PFSK-1 (cell line): ENCODE data around the gene SDK1.

Source experiments
- FOXP2 ChIP-seq: optimal IDR thresholded peaks from 2 replicates; pipeline ENCODE3; 2011; ENCODE audit warnings: borderline replicate concordance, control low read depth, inconsistent platforms; ENCODE audit not compliant: insufficient read depth; ENCODE audit errors: extremely low read length, extremely low read depth
- POLR2AphosphoS5 ChIP-seq: IDR thresholded peaks from 2 replicates; pipeline ENCODE4 v1.6.1; 2012; ENCODE audit warnings: low read depth, mild to moderate bottlenecking, control low read depth, low read length, moderate library complexity
- SIN3A ChIP-seq: IDR thresholded peaks from 2 replicates; pipeline ENCODE4 v1.6.1; 2012; ENCODE audit warnings: mild to moderate bottlenecking, low read length, moderate library complexity, borderline replicate concordance; ENCODE audit not compliant: insufficient read depth
- TAF1 ChIP-seq: IDR thresholded peaks from 2 replicates; pipeline ENCODE4 v1.6.1; 2012; ENCODE audit warnings: low read length, control low read depth, borderline replicate concordance; ENCODE audit not compliant: insufficient read depth
- TF ChIP-seq, protein P1 (sequence below), 2 experiments: IDR thresholded peaks; 2 replicates each; pipeline versions ENCODE4 v1.6.1 to v1.8.0; 2011 to 2012; ENCODE audit warnings: low read depth in 2 of 2, low read length in 2 of 2, control low read depth in 1 of 2, inconsistent platforms in 1 of 2, mild to moderate bottlenecking in 1 of 2, moderate library complexity in 1 of 2; ENCODE audit not compliant: insufficient read depth in 1 of 2

The SDK1 gene

DNA sequence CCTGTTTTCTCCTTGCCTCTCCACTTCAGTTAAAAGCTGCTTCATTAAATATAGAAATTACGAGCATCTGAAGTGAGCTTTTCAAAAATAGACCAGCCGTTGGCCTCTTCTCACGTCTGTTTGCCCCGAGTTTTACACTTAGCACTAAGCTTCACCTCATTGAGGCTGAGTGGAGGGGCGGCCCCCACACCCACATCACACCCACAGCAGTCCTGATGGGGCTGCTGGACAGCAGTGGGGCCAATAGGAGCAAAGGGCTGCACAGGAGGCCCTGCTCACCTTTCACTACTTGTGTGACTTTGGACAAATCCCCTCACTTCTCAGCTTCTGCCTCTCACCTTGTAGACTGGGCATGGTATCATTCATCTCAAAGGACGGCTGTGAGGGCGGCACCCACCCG lies 677.8 kb downstream of the SDK1 start:
- TF ChIP-seq POLR2AphosphoS5 (no peak), TAF1 (no peak), FOXP2 (no peak), SIN3A (no peak)
- TF ChIP-seq, protein P1, sequence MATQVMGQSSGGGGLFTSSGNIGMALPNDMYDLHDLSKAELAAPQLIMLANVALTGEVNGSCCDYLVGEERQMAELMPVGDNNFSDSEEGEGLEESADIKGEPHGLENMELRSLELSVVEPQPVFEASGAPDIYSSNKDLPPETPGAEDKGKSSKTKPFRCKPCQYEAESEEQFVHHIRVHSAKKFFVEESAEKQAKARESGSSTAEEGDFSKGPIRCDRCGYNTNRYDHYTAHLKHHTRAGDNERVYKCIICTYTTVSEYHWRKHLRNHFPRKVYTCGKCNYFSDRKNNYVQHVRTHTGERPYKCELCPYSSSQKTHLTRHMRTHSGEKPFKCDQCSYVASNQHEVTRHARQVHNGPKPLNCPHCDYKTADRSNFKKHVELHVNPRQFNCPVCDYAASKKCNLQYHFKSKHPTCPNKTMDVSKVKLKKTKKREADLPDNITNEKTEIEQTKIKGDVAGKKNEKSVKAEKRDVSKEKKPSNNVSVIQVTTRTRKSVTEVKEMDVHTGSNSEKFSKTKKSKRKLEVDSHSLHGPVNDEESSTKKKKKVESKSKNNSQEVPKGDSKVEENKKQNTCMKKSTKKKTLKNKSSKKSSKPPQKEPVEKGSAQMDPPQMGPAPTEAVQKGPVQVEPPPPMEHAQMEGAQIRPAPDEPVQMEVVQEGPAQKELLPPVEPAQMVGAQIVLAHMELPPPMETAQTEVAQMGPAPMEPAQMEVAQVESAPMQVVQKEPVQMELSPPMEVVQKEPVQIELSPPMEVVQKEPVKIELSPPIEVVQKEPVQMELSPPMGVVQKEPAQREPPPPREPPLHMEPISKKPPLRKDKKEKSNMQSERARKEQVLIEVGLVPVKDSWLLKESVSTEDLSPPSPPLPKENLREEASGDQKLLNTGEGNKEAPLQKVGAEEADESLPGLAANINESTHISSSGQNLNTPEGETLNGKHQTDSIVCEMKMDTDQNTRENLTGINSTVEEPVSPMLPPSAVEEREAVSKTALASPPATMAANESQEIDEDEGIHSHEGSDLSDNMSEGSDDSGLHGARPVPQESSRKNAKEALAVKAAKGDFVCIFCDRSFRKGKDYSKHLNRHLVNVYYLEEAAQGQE (IDR thresholded peaks at IDR 0.05; ENCODE audit: insufficient read depth in 1 of 2, low read depth in 2 of 2, low read length in 2 of 2): no peak

DNA sequence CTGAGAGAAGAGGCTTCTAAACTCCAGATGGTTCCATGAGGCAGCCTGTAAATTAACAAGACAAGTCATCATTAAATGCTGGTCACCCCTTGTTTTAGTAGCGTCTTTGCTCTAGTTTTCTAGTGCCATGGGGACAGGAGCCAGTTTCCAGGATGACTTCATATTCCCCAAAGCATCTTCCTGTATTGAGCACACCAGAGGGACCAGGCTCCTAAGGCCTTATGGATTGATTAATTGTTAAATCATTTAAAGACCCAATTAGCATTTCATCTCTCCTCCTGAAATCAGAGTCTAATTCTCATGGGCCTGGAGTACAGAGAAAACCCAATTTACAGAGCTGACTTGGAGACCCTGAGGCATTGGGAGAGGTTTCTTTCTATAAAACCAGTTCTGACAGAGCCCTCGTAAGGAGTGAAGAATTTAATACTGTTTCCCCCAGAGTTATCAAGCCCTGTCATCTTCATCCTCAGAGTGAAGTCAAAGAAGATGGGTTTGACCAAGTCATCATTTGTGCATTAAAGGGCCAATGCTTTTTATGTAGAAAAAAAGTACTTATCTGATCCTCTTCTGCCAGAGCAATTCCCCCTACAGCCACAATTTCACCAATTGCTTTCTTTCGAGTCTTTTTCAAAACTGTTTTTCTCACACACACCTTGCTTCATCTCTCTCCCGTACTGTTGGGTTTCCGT lies 678.7 kb downstream of the SDK1 start:
- TF ChIP-seq TAF1: no peak
- TF ChIP-seq SIN3A: no peak
- no peak for TF ChIP-seq POLR2AphosphoS5
- TF ChIP-seq FOXP2: no peak
- TF ChIP-seq, protein P1 (IDR thresholded peaks at IDR 0.05; ENCODE audit: insufficient read depth in 1 of 2, low read depth in 2 of 2, low read length in 2 of 2): no peak

DNA sequence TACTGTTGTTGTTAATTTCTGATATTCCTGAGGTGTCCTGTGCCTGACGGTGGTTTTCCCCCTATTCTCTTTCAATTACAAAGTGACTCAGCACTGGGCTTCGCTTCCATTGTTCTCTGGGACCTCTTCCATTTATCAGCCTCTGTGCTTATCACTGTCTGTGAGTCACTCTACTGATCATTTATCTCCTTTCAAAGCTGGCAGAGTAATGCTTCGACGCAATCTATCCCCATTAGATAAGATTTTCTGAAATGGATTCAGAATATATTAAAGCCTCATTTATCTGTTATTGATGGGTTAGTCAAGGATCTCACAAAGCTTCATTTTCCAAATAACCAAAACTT lies 679.2 kb downstream of the SDK1 start:
- TF ChIP-seq TAF1: no peak
- TF ChIP-seq FOXP2: no peak
- TF ChIP-seq SIN3A: no peak
- TF ChIP-seq POLR2AphosphoS5: no peak
- TF ChIP-seq, protein P1 (IDR thresholded peaks at IDR 0.05; ENCODE audit: insufficient read depth in 1 of 2, low read depth in 2 of 2, low read length in 2 of 2): no peak

DNA sequence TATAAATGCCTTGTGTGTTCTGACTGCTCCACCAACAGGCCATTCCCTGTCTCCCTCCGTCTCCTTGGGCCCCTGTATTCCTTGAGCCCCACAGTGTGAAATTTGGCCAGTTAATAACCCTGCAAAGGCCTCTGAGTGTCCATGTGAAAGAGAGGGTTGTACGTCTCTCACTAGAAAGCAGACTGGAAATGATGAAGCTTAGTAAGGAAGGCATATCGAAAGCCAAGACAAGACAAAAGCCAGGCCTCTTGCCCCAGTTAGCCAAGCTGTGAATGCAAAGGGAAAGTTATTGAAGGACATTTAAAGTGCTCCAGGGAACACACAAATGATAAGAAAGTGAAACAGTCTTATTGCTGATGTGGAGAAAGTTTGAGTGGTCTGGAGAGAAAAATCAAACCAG lies 680.2 kb downstream of the SDK1 start:
- TF ChIP-seq POLR2AphosphoS5 (no peak), FOXP2 (no peak), SIN3A (no peak), TAF1 (no peak)
- TF ChIP-seq, protein P1 (IDR thresholded peaks at IDR 0.05; ENCODE audit: insufficient read depth in 1 of 2, low read depth in 2 of 2, low read length in 2 of 2): no peak
